ENCODE measurements around the gene REM2.

- TF ChIP-seq REST (IDR thresholded peaks at IDR 0.05; ENCODE audit: insufficient read depth in 1 of 2, low read depth in 2 of 2, low read length in 2 of 2), result no peak
- no peak for TF ChIP-seq POLR2AphosphoS5 (IDR thresholded peaks at IDR 0.05; ENCODE audit: low read depth, low read length)
- TF ChIP-seq TAF1 (IDR thresholded peaks at IDR 0.05; ENCODE audit: borderline replicate concordance, insufficient read depth, low read length), result no peak
- TF ChIP-seq SIN3A (IDR thresholded peaks at IDR 0.05; ENCODE audit: borderline replicate concordance, insufficient read depth, low read length), result no peak
Observed at GRCh38 chr14:22848351-22849164, 34.5 kb upstream of the REM2 start.
